Suprapubic skin (tissue), 4 donors: ENCODE data around the gene THRB. TPM values are rescaled to one million over a fixed set of nuclear protein-coding genes. Genes with fewer than 3 reads are reported as not detected.

ENCODE experiments used
- DNase-seq, 2 donors: peaks; one replicate each; pipeline ENCODE4 v3.0.0-alpha.2; 2019; ENCODE audit warnings: low spot score in 2 of 2
- H3K27ac ChIP-seq: fragments of 200-600 bp; sonication (generic); one replicate; pipeline ENCODE4 v1.5.1; 2019
- H3K27me3 ChIP-seq: fragments of 200-600 bp; sonication (generic); one replicate; pipeline ENCODE4 v1.5.1; 2019
- H3K36me3 ChIP-seq: fragments of 200-600 bp; sonication (generic); one replicate; pipeline ENCODE4 v1.5.1; 2019
- H3K4me1 ChIP-seq: fragments of 200-600 bp; sonication (generic); one replicate; pipeline ENCODE4 v1.5.1; 2019
- H3K4me3 ChIP-seq: fragments of 200-600 bp; sonication (generic); one replicate; pipeline ENCODE4 v1.5.1; 2019; ENCODE audit warnings: mild to moderate bottlenecking
- H3K9me3 ChIP-seq: fragments of 200-600 bp; sonication (generic); one replicate; pipeline ENCODE4 v1.5.1; 2019
- CTCF ChIP-seq, 2 donors: fragments of 200-600 bp in 1 of 2; fragments of 450-650 bp in 1 of 2; sonication (generic) in 1 of 2; IDR thresholded peaks; one replicate each; pipeline ENCODE4 v1.5.1; 2016 to 2019; ENCODE audit warnings: antibody characterized with exemption in 2 of 2, mild to moderate bottlenecking in 1 of 2, moderate library complexity in 1 of 2
- EP300 ChIP-seq: sonication (generic); formaldehyde crosslinking; IDR thresholded peaks from one replicate; pipeline ENCODE4 v1.6.1; 2017; ENCODE audit warnings: antibody characterized with exemption
- POLR2A ChIP-seq, 2 donors: fragments of 450-650 bp; IDR thresholded peaks; one replicate each; pipeline ENCODE4 v1.6.1; 2017; ENCODE audit warnings: antibody characterized with exemption in 2 of 2, mild to moderate bottlenecking in 2 of 2, moderate library complexity in 2 of 2
- POLR2AphosphoS5 ChIP-seq, 3 donors: sonication (generic); formaldehyde crosslinking; IDR thresholded peaks; one replicate each; pipeline ENCODE4 v1.6.1; 2017; ENCODE audit warnings: antibody characterized with exemption in 3 of 3
- WGBS: methylation state at CpG from one replicate; pipeline ENCODE4 v1.1.5; 2018; 5-methylcytosine and 5-hydroxymethylcytosine counted together
- total RNA-seq, 4 donors: library from RNA; depleted of rRNA; stranded (reverse); fragments of >200 nt; gene quantifications; one replicate each; pipeline ENCODE4 v1.1.0, GENCODE V29; 2016

The THRB gene
- total RNA-seq, 4 donors from 2014 or later, result 16.6 to 32.9 (median 24.4) TPM

GRCh38 chr3:24513463-24513862 is 18.8 kb upstream of the THRB start:
- WGBS, result 63% methylated on average over 1 of the region's 1 CpG
- peaks cover 4% of the 10 kb centered on the region for H3K4me1 ChIP-seq
- no peak overlapping the region for H3K4me3 ChIP-seq

GRCh38 chr3:24512564-24513197 is 18.0 kb upstream of the THRB start:
- no peak overlapping the region for H3K27ac ChIP-seq
- H3K36me3 ChIP-seq, result no peaks in the 10 kb centered on the region
- DNase-seq, result no peak
- peaks cover 12% of the 10 kb centered on the region for H3K4me1 ChIP-seq
- WGBS, result 93% methylated on average over 5 of the region's 5 CpGs
- no peaks in the 10 kb centered on the region for H3K9me3 ChIP-seq
- no peaks in the 10 kb centered on the region for H3K27me3 ChIP-seq
- no peak overlapping the region for H3K4me3 ChIP-seq
- TF ChIP-seq POLR2AphosphoS5 (IDR thresholded peaks at IDR 0.05) (no peak), CTCF (IDR thresholded peaks at IDR 0.05) (no peak), EP300 (no peak), POLR2A (IDR thresholded peaks at IDR 0.05) (no peak)

More at GRCh38 chr3:24513463-24513862, 18.8 kb upstream of the THRB start:
- Histone ChIP-seq H3K27ac (no peak overlapping the region), H3K27me3 (no peaks in the 10 kb centered on the region), H3K9me3 (no peaks in the 10 kb centered on the region), H3K36me3 (no peaks in the 10 kb centered on the region)
- DNase-seq, result no peak
- TF ChIP-seq CTCF (IDR thresholded peaks at IDR 0.05), result no peak
- no peak for TF ChIP-seq POLR2A (IDR thresholded peaks at IDR 0.05)
- no peak for TF ChIP-seq POLR2AphosphoS5 (IDR thresholded peaks at IDR 0.05)
- no peak for TF ChIP-seq EP300

GRCh38 chr3:24510030-24510648 is 15.5 kb upstream of the THRB start:
- TF ChIP-seq CTCF (IDR thresholded peaks at IDR 0.05) (no peak), POLR2A (IDR thresholded peaks at IDR 0.05) (no peak), EP300 (no peak), POLR2AphosphoS5 (IDR thresholded peaks at IDR 0.05) (no peak)
- no peak overlapping the region for H3K4me3 ChIP-seq
- WGBS, result 75% methylated on average over 5 of the region's 5 CpGs
- H3K27me3 ChIP-seq, result no peaks in the 10 kb centered on the region
- no peak overlapping the region for H3K27ac ChIP-seq
- H3K9me3 ChIP-seq, result no peaks in the 10 kb centered on the region
- no peak for DNase-seq
- H3K4me1 ChIP-seq, result peaks cover 20% of the 10 kb centered on the region
- H3K36me3 ChIP-seq, result no peaks in the 10 kb centered on the region

- Histone ChIP-seq H3K4me3 (no peak overlapping the region), H3K27ac (no peak overlapping the region), H3K27me3 (no peaks in the 10 kb centered on the region), H3K36me3 (no peaks in the 10 kb centered on the region), H3K9me3 (no peaks in the 10 kb centered on the region), H3K4me1 (peaks cover 20% of the 10 kb centered on the region)
- WGBS, result 94% methylated on average over 1 of the region's 1 CpG
- no peak for TF ChIP-seq POLR2A (IDR thresholded peaks at IDR 0.05)
- no peak for TF ChIP-seq CTCF (IDR thresholded peaks at IDR 0.05)
- TF ChIP-seq EP300, result no peak
- DNase-seq, result no peak
Observed at GRCh38 chr3:24508423-24508839, 13.8 kb upstream of the THRB start.

- WGBS, result 96% methylated on average over 2 of the region's 2 CpGs
Observed at GRCh38 chr3:24507776-24508422, 13.2 kb upstream of the THRB start.

More at GRCh38 chr3:24507776-24508422, 13.2 kb upstream of the THRB start:
- peak overlapping the region; percentile 31 for H3K27ac ChIP-seq
- no peaks in the 10 kb centered on the region for H3K9me3 ChIP-seq
- no peaks in the 10 kb centered on the region for H3K27me3 ChIP-seq
- H3K4me1 ChIP-seq, result peaks cover 20% of the 10 kb centered on the region
- DNase-seq, result no peak
- H3K4me3 ChIP-seq, result no peak overlapping the region
- TF ChIP-seq POLR2A (IDR thresholded peaks at IDR 0.05) (no peak), CTCF (IDR thresholded peaks at IDR 0.05) (no peak), POLR2AphosphoS5 (IDR thresholded peaks at IDR 0.05) (no peak), EP300 (no peak)
- H3K36me3 ChIP-seq, result no peaks in the 10 kb centered on the region
